GM12878 (cell line): Measurements from ENCODE around the gene CSMD2. TPM values are rescaled to one million over a fixed set of nuclear protein-coding genes. Genes with fewer than 3 reads are reported as not detected.

Source experiments
- BHLHE40 ChIP-seq, 2 experiments: fragments of 450-650 bp in 1 of 2; IDR thresholded peaks; 2 replicates each; pipeline ENCODE4 v1.6.1; 2011 to 2017; ENCODE audit warnings: low read depth in 2 of 2, borderline replicate concordance in 1 of 2, improper control_type of control experiment in 1 of 2, low read length in 1 of 2, mild to moderate bottlenecking in 1 of 2
- CBFB ChIP-seq: IDR thresholded peaks from 2 replicates; pipeline ENCODE4 v1.6.1; 2016; ENCODE audit warnings: antibody characterized with exemption, low read depth
- CHD4 ChIP-seq: fragments of 200-600 bp; sonication (generic); IDR thresholded peaks from 2 replicates; pipeline ENCODE4 v1.6.1; 2016; ENCODE audit warnings: mild to moderate bottlenecking
- CREM ChIP-seq: IDR thresholded peaks from 2 replicates; pipeline ENCODE4 v1.6.1; 2014; ENCODE audit warnings: antibody characterized with exemption, low read depth
- HDGF ChIP-seq: fragments of 450-650 bp; IDR thresholded peaks from 2 replicates; pipeline ENCODE4 v1.6.1; 2016; ENCODE audit warnings: antibody characterized with exemption
- LARP7 ChIP-seq: fragments of 450-650 bp; IDR thresholded peaks from 2 replicates; pipeline ENCODE4 v1.6.1; 2017; ENCODE audit warnings: mild to moderate bottlenecking
- PML ChIP-seq: IDR thresholded peaks from 2 replicates; pipeline ENCODE4 v1.6.1; 2012; ENCODE audit warnings: low read length, inconsistent platforms
- POU2F2 ChIP-seq: IDR thresholded peaks from 3 replicates; pipeline ENCODE4 v1.6.1; 2011; ENCODE audit warnings: low read depth, mild to moderate bottlenecking, low read length, borderline replicate concordance
- RAD21 ChIP-seq: IDR thresholded peaks from 2 replicates; pipeline ENCODE4 v1.6.1; 2011; ENCODE audit warnings: mild to moderate bottlenecking, low read depth, low read length, moderate library complexity; ENCODE audit not compliant: insufficient read depth
- SIN3A ChIP-seq: IDR thresholded peaks from 2 replicates; pipeline ENCODE4 v1.6.1; 2012; ENCODE audit warnings: low read depth, low read length, improper control_type of control experiment
- SMARCA5 ChIP-seq: fragments of 450-650 bp; IDR thresholded peaks from 2 replicates; pipeline ENCODE4 v1.6.1; 2017; ENCODE audit warnings: mild to moderate bottlenecking
- SRF ChIP-seq, 2 experiments: IDR thresholded peaks; 2 replicates each; pipeline ENCODE4 v1.6.1; 2011; ENCODE audit warnings: low read depth in 2 of 2, low read length in 2 of 2, mild to moderate bottlenecking in 1 of 2, moderate library complexity in 1 of 2
- ZSCAN29 ChIP-seq: fragments of 450-650 bp; IDR thresholded peaks from 2 replicates; pipeline ENCODE4 v1.6.1; 2017; ENCODE audit warnings: mild to moderate bottlenecking, moderate library complexity
- polyA plus RNA-seq, 11 experiments: library from polyadenylated mRNA; depleted of rRNA in 4 of 11; unstranded in 6 of 11; stranded (reverse) in 5 of 11; fragments of >200 nt; fragmentation: Nextera tagmentation in 4 of 11; fragmentation: Illumina TruSeq in 1 of 11; extraction: Ambion mirVana in 4 of 11; extraction: Trizol in 1 of 11; gene quantifications; 1 replicate in 1 of 11; 2 replicates in 10 of 11; pipeline versions ENCODE4 v1.2.1 to v1.2.3, GENCODE V29; 2011 to 2016; ENCODE audit warnings: inconsistent platforms in 2 of 11, missing spikeins in 2 of 11, low read depth in 1 of 11
- total RNA-seq, 4 experiments: library from RNA; depleted of rRNA in 3 of 4; stranded (reverse); fragments of >200 nt in 3 of 4; fragmentation: Illumina TruSeq in 1 of 4; extraction: Trizol in 1 of 4; gene quantifications; 2 replicates each; pipeline versions ENCODE4 v1.2.1 to v1.2.3, GENCODE V29; 2013 to 2021
- TF ChIP-seq, protein P1 (sequence below), 3 experiments: IDR thresholded peaks in 2 of 3; conservative IDR thresholded peaks in 1 of 3; 2 replicates each; pipeline ENCODE4 v1.5.1; 2011; ENCODE audit warnings: low read depth in 3 of 3, low read length in 3 of 3, mild to moderate bottlenecking in 3 of 3, control low read depth in 2 of 3, moderate library complexity in 2 of 3, inconsistent platforms in 1 of 3, mixed read lengths in 1 of 3; ENCODE audit not compliant: control insufficient read depth in 2 of 3, insufficient read depth in 1 of 3; ENCODE audit errors: extremely low read depth in 1 of 3
- TF ChIP-seq, protein P2 (sequence below): fragments of 150-350 bp; IDR thresholded peaks from 2 replicates; pipeline ENCODE4 v1.6.1; 2014; ENCODE audit warnings: mild to moderate bottlenecking, low read depth, low read length
- TF ChIP-seq, protein P3 (sequence below): fragments of 450-650 bp; IDR thresholded peaks from 2 replicates; pipeline ENCODE4 v1.6.1; 2017; ENCODE audit warnings: mild to moderate bottlenecking, low read depth, inconsistent platforms; ENCODE audit not compliant: poor library complexity, severe bottlenecking
- TF ChIP-seq, protein P4 (sequence below): fragments of 450-650 bp; IDR thresholded peaks from 2 replicates; pipeline ENCODE4 v1.6.1; 2017; ENCODE audit warnings: mild to moderate bottlenecking

CSMD2 gene
- total and polyA plus RNA-seq, 10 of the 15 experiments (the other 5 are each of a cell fraction or from before 2014, with no cell fraction given): under 0.01 TPM; not detected in 9

DNA sequence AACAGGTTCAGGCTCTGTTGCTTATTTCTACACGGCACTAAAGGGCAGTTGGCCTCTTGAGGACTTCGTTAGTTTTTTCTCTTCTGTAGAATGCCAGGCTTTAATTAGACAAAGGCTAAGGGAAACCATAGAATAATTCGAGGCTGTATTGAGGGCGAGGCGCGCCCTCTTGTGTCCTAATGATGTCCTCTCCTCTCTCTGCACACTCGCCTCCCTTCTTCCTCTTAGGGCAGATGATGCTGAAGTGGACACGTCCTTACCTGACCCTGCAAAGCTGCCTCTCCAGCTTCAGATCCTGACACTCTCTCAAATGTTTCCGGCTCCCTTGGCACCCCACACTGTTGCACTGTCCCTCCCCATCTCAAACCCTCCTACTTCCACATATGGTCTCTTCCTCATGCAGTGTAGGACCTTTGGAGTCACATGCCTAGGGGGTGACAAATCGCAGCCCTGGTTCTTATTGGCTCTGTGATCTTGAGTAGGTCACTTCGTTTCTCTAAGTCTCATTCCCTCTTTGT lies 694.5 kb downstream of the CSMD2 start (continued):
- TF ChIP-seq, protein P1, sequence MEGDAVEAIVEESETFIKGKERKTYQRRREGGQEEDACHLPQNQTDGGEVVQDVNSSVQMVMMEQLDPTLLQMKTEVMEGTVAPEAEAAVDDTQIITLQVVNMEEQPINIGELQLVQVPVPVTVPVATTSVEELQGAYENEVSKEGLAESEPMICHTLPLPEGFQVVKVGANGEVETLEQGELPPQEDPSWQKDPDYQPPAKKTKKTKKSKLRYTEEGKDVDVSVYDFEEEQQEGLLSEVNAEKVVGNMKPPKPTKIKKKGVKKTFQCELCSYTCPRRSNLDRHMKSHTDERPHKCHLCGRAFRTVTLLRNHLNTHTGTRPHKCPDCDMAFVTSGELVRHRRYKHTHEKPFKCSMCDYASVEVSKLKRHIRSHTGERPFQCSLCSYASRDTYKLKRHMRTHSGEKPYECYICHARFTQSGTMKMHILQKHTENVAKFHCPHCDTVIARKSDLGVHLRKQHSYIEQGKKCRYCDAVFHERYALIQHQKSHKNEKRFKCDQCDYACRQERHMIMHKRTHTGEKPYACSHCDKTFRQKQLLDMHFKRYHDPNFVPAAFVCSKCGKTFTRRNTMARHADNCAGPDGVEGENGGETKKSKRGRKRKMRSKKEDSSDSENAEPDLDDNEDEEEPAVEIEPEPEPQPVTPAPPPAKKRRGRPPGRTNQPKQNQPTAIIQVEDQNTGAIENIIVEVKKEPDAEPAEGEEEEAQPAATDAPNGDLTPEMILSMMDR (IDR thresholded peaks at IDR 0.05 in 2 of 3, conservative IDR thresholded peaks at IDR 0.05 in 1 of 3; ENCODE audit: control insufficient read depth in 2 of 3, extremely low read depth in 1 of 3, insufficient read depth in 1 of 3, low read depth in 3 of 3, low read length in 3 of 3): peak; percentile 71 to 90 (median 85)
- TF ChIP-seq, protein P2, sequence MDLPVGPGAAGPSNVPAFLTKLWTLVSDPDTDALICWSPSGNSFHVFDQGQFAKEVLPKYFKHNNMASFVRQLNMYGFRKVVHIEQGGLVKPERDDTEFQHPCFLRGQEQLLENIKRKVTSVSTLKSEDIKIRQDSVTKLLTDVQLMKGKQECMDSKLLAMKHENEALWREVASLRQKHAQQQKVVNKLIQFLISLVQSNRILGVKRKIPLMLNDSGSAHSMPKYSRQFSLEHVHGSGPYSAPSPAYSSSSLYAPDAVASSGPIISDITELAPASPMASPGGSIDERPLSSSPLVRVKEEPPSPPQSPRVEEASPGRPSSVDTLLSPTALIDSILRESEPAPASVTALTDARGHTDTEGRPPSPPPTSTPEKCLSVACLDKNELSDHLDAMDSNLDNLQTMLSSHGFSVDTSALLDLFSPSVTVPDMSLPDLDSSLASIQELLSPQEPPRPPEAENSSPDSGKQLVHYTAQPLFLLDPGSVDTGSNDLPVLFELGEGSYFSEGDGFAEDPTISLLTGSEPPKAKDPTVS: no peak
- TF ChIP-seq LARP7: 0 out of 2 replicates have a peak, but pooled peaks have one; percentile 28
- 0 out of 2 replicates have a peak, but pooled peaks have one; percentile 6 for TF ChIP-seq CREM
- TF ChIP-seq POU2F2: 0 out of 3 replicates have a peak, but pooled peaks have one; percentile 52
- TF ChIP-seq, protein P3, sequence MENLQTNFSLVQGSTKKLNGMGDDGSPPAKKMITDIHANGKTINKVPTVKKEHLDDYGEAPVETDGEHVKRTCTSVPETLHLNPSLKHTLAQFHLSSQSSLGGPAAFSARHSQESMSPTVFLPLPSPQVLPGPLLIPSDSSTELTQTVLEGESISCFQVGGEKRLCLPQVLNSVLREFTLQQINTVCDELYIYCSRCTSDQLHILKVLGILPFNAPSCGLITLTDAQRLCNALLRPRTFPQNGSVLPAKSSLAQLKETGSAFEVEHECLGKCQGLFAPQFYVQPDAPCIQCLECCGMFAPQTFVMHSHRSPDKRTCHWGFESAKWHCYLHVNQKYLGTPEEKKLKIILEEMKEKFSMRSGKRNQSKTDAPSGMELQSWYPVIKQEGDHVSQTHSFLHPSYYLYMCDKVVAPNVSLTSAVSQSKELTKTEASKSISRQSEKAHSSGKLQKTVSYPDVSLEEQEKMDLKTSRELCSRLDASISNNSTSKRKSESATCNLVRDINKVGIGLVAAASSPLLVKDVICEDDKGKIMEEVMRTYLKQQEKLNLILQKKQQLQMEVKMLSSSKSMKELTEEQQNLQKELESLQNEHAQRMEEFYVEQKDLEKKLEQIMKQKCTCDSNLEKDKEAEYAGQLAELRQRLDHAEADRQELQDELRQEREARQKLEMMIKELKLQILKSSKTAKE: no peak
- peak in 1 of 2 experiments; percentile 59; a peak in 1 of 4 replicates for TF ChIP-seq SRF (IDR thresholded peaks at IDR 0.05; ENCODE audit: low read depth in 2 of 2, low read length in 2 of 2)
- peak; percentile 31; the same call in 1 of the 2 replicates for TF ChIP-seq SMARCA5
- no peak for TF ChIP-seq ZSCAN29
- TF ChIP-seq PML: no peak
- no peak for TF ChIP-seq CBFB
- no peak for TF ChIP-seq CHD4
- peak; percentile 89 for TF ChIP-seq RAD21
- TF ChIP-seq, protein P4, sequence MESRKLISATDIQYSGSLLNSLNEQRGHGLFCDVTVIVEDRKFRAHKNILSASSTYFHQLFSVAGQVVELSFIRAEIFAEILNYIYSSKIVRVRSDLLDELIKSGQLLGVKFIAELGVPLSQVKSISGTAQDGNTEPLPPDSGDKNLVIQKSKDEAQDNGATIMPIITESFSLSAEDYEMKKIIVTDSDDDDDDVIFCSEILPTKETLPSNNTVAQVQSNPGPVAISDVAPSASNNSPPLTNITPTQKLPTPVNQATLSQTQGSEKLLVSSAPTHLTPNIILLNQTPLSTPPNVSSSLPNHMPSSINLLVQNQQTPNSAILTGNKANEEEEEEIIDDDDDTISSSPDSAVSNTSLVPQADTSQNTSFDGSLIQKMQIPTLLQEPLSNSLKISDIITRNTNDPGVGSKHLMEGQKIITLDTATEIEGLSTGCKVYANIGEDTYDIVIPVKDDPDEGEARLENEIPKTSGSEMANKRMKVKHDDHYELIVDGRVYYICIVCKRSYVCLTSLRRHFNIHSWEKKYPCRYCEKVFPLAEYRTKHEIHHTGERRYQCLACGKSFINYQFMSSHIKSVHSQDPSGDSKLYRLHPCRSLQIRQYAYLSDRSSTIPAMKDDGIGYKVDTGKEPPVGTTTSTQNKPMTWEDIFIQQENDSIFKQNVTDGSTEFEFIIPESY: no peak
- TF ChIP-seq SIN3A: no peak
- TF ChIP-seq BHLHE40 (IDR thresholded peaks at IDR 0.05; ENCODE audit: borderline replicate concordance in 1 of 2, low read depth in 2 of 2, low read length in 1 of 2): peak in 1 of 2 experiments; percentile 13; a peak in 1 of 4 replicates
- TF ChIP-seq HDGF: 0 out of 2 replicates have a peak, but pooled peaks have one; percentile 32
- TF ChIP-seq, all 136 proteins: peak for 14
